Stomach (tissue), 9 donors: Measurements from ENCODE around the gene TUBB1. TPM values are rescaled to one million over a fixed set of nuclear protein-coding genes. Genes with fewer than 3 reads are reported as not detected.

Experiments used
- DNase-seq, 2 donors: peaks; one replicate each; pipeline versions ENCODE4 v3.0.0 to v3.0.0-alpha.2; 2013 to 2019
- H3K27ac ChIP-seq, 5 donors: fragments of 200-600 bp in 4 of 5; sonication (generic) in 4 of 5; one replicate each; pipeline ENCODE4 v1.5.1; 2013 to 2019; ENCODE audit warnings: mild to moderate bottlenecking in 1 of 5, moderate library complexity in 1 of 5
- H3K27me3 ChIP-seq, 3 donors: fragments of 200-600 bp; sonication (generic); one replicate each; pipeline ENCODE4 v1.5.1; 2017 to 2019; ENCODE audit warnings: mixed run types in 1 of 3
- H3K36me3 ChIP-seq, 4 donors: fragments of 200-600 bp; sonication (generic); 1 replicate in 3 of 4; 2 replicates in 1 of 4; pipeline ENCODE4 v1.5.1; 2016 to 2019
- H3K4me1 ChIP-seq, 4 donors: fragments of 200-600 bp; sonication (generic); one replicate each; pipeline ENCODE4 v1.5.1; 2016 to 2019
- H3K4me3 ChIP-seq, 4 donors: fragments of 200-600 bp; sonication (generic) in 3 of 4; one replicate each; pipeline ENCODE4 v1.5.1; 2016 to 2019; ENCODE audit warnings: mild to moderate bottlenecking in 1 of 4
- H3K9me3 ChIP-seq, 4 donors: fragments of 200-600 bp; sonication (generic); one replicate each; pipeline ENCODE4 v1.5.1; 2016 to 2019
- EP300 ChIP-seq: sonication (generic); formaldehyde crosslinking; IDR thresholded peaks from one replicate; pipeline ENCODE4 v1.6.1; 2017; ENCODE audit warnings: antibody characterized with exemption
- POLR2A ChIP-seq, 4 donors: fragments of 450-650 bp; IDR thresholded peaks; one replicate each; pipeline ENCODE4 v1.6.1; 2016; ENCODE audit warnings: antibody characterized with exemption in 4 of 4, control low read depth in 2 of 4, mild to moderate bottlenecking in 1 of 4, moderate library complexity in 1 of 4
- POLR2AphosphoS5 ChIP-seq, 3 donors: sonication (generic); formaldehyde crosslinking; IDR thresholded peaks; one replicate each; pipeline ENCODE4 v1.6.1; 2016; ENCODE audit warnings: antibody characterized with exemption in 3 of 3
- WGBS, 5 donors: extraction: QIAGEN DNeasy Blood & Tissue Kit in 3 of 5; methylation state at CpG; one replicate each; pipeline versions ENCODE4 v1.1.5 to v1.1.7; 2013 to 2018; 5-methylcytosine and 5-hydroxymethylcytosine counted together
- intact Hi-C: fragments of 100-400 bp; cut with DNase I; formaldehyde crosslinking; loops from one replicate; pipeline ENCODE4 v1.15.1; 2023; ENCODE audit warnings: low total_unique reads
- polyA plus RNA-seq, 3 donors: library from polyadenylated mRNA; stranded (reverse); fragments of 200-250 nt; gene quantifications; one replicate each; pipeline ENCODE4 v1.2.3, GENCODE V29; 2013
- total RNA-seq, 5 donors: library from RNA; depleted of rRNA; stranded (reverse); fragments of >200 nt; gene quantifications; one replicate each; pipeline versions ENCODE4 v1.1.0 to v1.2.3, GENCODE V29; 2014 to 2016
- TF ChIP-seq, protein P1 (sequence below), 7 experiments: fragments of 450-650 bp in 4 of 7; fragments of 200-600 bp in 3 of 7; sonication (generic) in 3 of 7; IDR thresholded peaks; one replicate each; pipeline ENCODE4 v1.5.1; 2016 to 2019; ENCODE audit warnings: antibody characterized with exemption in 7 of 7, control low read depth in 2 of 7, mild to moderate bottlenecking in 1 of 7
- donor health status: healthy with polysubstance abuse.
- donor health status: Bipolar disorder and iron deficiency.
- donor health status: healthy.

TUBB1 gene
- total and polyA plus RNA-seq, 8 donors = 0.03 to 0.55 (median 0.12) TPM; not detected in 5

DNA sequence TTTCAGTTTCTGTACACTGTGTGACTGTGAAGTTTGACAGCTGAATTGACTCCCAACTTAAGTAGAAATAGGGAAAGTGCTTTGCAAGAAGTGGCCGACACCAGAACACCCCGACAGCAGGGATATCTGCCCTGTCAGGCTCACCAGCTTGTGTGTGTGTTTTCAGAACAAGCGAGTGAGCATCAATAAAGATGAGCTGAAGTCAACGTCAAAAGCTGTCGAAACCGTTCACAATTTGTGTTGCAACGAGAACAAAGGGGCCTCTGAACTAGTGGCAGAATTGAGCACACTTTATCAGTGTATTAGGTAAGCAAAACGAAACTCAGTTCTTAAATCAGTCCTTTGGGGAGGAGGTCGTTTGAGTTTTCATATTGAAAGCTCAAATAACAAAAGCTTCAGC is 27.5 kb upstream of the TUBB1 start:
- Histone ChIP-seq H3K36me3 (peaks cover 88 to 100% (median 100%) of the 10 kb centered on the region in 4 donors), H3K4me3 (no peak overlapping the region), H3K4me1 (peaks cover 0 to 18% (median 8%) of the 10 kb centered on the region in 4 donors), H3K9me3 (no peaks in the 10 kb centered on the region), H3K27ac (no peak overlapping the region), H3K27me3 (no peaks in the 10 kb centered on the region)
- 50 to 68% (median 59%) methylated on average over 9 of the region's 9 CpGs for WGBS, 5 donors
- TF ChIP-seq EP300 = no peak
- TF ChIP-seq, protein P1, sequence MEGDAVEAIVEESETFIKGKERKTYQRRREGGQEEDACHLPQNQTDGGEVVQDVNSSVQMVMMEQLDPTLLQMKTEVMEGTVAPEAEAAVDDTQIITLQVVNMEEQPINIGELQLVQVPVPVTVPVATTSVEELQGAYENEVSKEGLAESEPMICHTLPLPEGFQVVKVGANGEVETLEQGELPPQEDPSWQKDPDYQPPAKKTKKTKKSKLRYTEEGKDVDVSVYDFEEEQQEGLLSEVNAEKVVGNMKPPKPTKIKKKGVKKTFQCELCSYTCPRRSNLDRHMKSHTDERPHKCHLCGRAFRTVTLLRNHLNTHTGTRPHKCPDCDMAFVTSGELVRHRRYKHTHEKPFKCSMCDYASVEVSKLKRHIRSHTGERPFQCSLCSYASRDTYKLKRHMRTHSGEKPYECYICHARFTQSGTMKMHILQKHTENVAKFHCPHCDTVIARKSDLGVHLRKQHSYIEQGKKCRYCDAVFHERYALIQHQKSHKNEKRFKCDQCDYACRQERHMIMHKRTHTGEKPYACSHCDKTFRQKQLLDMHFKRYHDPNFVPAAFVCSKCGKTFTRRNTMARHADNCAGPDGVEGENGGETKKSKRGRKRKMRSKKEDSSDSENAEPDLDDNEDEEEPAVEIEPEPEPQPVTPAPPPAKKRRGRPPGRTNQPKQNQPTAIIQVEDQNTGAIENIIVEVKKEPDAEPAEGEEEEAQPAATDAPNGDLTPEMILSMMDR (IDR thresholded peaks at IDR 0.05) = no peak
- TF ChIP-seq POLR2A (IDR thresholded peaks at IDR 0.05) = no peak
- no peak for TF ChIP-seq POLR2AphosphoS5 (IDR thresholded peaks at IDR 0.05)
- intact Hi-C loops = no loop called here
- no peak for DNase-seq

DNA sequence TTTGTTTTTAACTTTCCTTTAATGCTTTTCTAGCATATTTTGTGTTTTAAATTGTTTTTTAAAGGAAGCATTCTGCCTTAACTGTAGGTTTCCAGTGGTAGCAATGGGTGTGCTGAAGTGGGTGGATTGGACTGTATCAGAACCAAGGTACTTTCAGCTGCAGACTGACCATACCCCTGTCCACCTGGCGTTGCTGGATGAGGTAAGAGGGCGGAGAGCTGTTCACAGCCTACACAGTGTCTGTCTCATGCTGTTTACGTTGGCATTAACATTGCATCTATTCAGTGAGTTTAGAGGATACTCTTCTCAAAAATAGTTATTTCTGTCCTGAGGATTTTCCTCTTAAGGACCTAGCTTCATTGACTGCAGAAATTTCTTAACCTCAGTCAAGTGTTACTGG is 26.3 kb upstream of the TUBB1 start:
- no peak for DNase-seq
- peaks cover 89 to 100% (median 100%) of the 10 kb centered on the region in 4 donors for H3K36me3 ChIP-seq
- WGBS, 5 donors = 80 to 93% (median 86%) methylated on average over 3 of the region's 3 CpGs

DNA sequence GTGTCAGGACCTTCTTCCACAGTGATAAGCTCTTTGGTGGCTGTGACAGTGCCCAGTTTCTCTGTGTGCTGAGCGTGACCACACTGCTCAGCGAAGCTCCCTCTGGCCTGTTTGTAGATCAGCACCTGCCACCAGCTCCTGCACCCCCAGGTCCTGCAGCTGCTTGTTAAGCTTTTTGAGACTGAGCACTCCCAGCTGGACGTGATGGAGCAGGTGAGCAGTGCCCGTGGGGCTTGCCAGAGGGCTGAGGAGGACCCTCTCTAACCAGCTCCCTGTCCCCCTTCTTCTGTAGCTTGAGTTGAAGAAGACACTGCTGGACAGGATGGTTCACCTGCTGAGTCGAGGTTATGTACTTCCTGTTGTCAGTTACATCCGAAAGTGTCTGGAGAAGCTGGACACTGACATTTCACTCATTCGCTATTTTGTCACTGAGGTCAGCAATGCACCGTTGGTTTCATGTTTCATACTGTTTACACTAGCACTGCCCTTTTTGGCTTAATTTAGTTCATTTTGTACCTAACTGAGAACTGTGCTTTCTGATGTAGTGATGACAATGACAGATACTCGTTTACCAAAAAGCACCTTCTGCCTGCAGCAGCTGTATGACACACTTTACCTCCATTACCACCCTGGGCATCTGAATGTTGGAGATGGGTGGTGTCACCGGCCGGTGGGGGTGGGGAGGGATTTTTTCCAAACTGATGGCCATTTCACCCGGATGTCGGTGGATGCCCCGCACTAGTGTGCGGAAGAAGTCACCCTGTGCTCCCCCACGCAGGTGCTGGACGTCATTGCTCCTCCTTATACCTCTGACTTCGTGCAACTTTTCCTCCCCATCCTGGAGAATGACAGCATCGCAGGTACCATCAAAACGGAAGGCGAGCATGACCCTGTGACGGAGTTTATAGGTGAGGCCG is 25.6 kb upstream of the TUBB1 start:
- WGBS, 5 donors = 82 to 84% (median 83%) methylated on average over 23 of the region's 23 CpGs
- H3K27ac ChIP-seq = no peak overlapping the region

More for the DNA sequence above, 26.3 kb upstream of the TUBB1 start:
- H3K4me1 ChIP-seq = peaks cover 0 to 14% (median 8%) of the 10 kb centered on the region in 4 donors
- TF ChIP-seq, protein P1 (IDR thresholded peaks at IDR 0.05) = no peak
- TF ChIP-seq EP300 (no peak), POLR2AphosphoS5 (IDR thresholded peaks at IDR 0.05) (no peak)
- H3K27ac ChIP-seq = peak overlapping the region in 1 of 5 donors; percentile 36
- H3K4me3 ChIP-seq = no peak overlapping the region
- intact Hi-C loops = no loop called here
- H3K9me3 ChIP-seq = no peaks in the 10 kb centered on the region
- H3K27me3 ChIP-seq = no peaks in the 10 kb centered on the region

More for the DNA sequence above, 25.6 kb upstream of the TUBB1 start:
- Histone ChIP-seq H3K27me3 (no peaks in the 10 kb centered on the region), H3K4me3 (no peak overlapping the region), H3K36me3 (peaks cover 84 to 100% (median 100%) of the 10 kb centered on the region in 4 donors), H3K9me3 (no peaks in the 10 kb centered on the region), H3K4me1 (peaks cover 0 to 14% (median 8%) of the 10 kb centered on the region in 4 donors)
- DNase-seq = no peak
- intact Hi-C loops = no loop called here
- TF ChIP-seq, protein P1 (IDR thresholded peaks at IDR 0.05) = no peak
- TF ChIP-seq POLR2AphosphoS5 (IDR thresholded peaks at IDR 0.05) (no peak), EP300 (no peak), POLR2A (IDR thresholded peaks at IDR 0.05) (no peak)
